Measurements from ENCODE around the gene CMTM6. TPM values are rescaled to one million over a fixed set of nuclear protein-coding genes. Genes with fewer than 3 reads are reported as not detected.
A peak's percentile ranks its signal among the peaks of the same experiment; 100 is the strongest.
"Not testable (repeated sequence)": the region's sequence is repeated elsewhere in the genome, so short reads cannot be mapped to it uniquely, and the experiment has no call there.

The CMTM6 gene
- total RNA-seq, 2 donors from 2014 or later = 55.3 to 73.7 TPM

GRCh38 chr3:32463415-32463814 is 39.2 kb downstream of the CMTM6 start:
- not testable (repeated sequence) for H3K36me3 ChIP-seq; H3K27ac ChIP-seq; H3K9me3 ChIP-seq; H3K9ac ChIP-seq (ENCODE audit: low read depth in 2 of 2, low read length in 2 of 2); H3K27me3 ChIP-seq; DNase-seq; H3K4me1 ChIP-seq; H3K4me3 ChIP-seq
- intact Hi-C loops (cut with DNase I) = loop anchor here (10.0 kb wide), 1 partner anchor 289 kb away; no protein-coding TSS in a partner anchor

DNA sequence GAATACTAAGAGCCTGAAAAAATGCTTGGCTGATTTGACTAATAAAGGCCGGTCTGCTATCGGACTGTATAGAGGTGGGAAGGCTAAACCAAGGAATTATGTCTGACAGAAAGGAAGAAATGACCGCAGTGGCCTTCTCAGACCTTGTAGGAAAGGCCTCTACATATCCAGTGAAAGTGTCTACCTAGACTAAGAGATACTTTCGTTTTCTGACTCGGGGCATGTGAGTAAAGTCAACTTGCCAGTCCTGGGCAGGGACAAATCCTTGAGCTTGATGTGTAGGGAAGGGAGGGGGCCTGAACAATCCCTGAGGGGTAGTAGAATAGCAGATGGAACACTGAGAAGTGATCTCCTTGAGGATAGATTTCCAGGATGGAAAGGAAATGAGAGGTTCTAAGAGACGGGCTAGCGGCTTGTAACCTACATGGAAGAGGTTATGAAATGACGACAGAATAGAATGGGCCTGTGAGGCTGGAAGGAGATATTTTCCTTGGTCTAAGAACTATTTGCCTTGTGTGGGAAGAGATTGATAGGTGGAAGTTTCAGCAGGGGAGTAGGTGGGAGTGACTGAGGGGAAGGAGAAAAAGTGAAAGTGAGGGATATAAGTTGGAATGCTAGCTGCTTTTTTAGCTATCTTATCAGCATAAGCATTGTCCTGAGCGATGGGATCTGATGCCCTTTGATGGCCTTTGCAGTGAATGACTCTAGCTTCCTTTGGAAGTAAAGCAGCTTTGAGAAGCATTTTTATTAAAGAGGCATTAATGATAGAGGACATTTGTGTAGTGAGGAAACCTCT is 40.3 kb downstream of the CMTM6 start:
- not testable (repeated sequence) for H3K4me1 ChIP-seq; H3K9me3 ChIP-seq; H3K27me3 ChIP-seq; DNase-seq; H3K27ac ChIP-seq; H3K9ac ChIP-seq (ENCODE audit: low read depth in 2 of 2, low read length in 2 of 2); H3K4me3 ChIP-seq; H3K36me3 ChIP-seq
- intact Hi-C loops (cut with DNase I) = loop anchor here (10.0 kb wide), 1 partner anchor 288 kb away; no protein-coding TSS in a partner anchor

DNA sequence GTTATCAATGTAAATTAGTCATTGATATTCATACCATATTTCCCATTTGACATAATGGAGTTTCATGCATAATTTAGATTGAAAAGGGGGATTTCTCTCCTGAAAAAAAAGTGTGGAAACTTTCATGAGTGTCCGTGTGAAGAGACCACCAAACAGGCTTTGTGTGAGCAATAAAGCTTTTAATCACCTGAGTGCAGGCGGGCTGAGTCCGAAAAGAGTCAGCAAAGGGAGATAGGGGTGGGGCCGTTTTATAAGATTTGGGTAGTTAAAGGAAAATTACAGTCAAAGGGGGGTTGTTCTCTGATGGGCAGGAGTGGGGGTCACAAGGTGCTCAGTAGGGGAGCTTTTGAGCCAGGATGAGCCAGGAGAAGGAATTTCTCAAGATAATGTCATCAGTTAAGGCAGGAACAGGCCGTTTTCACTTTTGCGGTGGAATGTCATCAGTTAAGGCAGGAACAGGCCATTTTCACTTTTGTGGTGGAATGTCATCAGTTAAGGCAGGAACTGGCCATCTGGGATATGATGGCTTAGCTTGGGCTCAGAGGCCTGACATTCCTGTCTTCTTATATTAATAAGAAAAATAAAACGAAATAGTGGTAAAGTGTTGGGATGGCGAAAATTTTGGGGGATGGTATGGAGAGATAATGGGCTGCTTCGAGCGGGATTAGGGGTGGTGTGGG is 41.7 kb downstream of the CMTM6 start:
- peak overlapping the region; percentile 27 for H3K27ac ChIP-seq
- not testable (repeated sequence) for H3K36me3 ChIP-seq; H3K27me3 ChIP-seq; DNase-seq; H3K4me1 ChIP-seq; H3K9me3 ChIP-seq; H3K4me3 ChIP-seq; H3K9ac ChIP-seq (ENCODE audit: low read depth in 2 of 2, low read length in 2 of 2)
- intact Hi-C loops (cut with DNase I) = loop anchor here (10.0 kb wide), 1 partner anchor 286 kb away; no protein-coding TSS in a partner anchor

DNA sequence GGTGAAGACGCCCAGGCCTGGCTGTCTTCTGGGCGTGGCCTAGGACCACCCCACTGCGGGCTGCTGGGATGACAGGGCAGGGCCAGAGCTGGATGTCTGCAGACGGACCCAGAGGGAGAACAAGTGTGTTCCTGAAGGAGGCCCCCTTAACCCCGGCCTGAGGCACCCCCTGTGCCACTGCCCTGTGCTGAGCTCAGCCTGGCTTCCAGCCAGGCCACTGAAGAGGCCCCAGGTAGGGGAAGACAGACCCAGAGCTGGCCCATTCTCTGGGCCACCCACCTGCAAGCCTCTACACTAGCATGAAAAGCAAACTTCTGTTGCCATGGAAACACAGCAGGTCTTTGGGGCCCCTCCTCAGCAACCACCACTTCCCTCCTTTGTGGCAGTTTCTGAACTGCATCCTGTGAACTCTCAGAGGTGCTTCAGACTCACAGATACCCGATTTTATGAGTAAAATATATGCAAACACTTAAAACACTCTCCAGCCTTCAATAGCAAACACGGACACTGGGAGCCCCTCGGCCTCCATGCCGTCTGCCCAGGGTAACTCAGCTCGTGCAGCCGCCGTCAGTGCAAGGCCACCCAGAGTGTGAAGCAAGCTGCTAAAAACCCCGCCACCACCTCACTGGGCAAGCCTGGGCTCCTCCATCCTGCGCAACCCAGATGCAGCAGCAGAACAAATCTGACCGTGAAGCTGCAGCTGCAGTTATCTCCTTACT is 42.5 kb downstream of the CMTM6 start:
- no peak overlapping the region for H3K4me3 ChIP-seq
- no peaks in the 10 kb centered on the region for H3K9me3 ChIP-seq
- TF ChIP-seq CTCF (IDR thresholded peaks at IDR 0.05) = no peak
- no peaks in the 10 kb centered on the region for H3K27me3 ChIP-seq
- H3K9ac ChIP-seq (ENCODE audit: low read depth in 2 of 2, low read length in 2 of 2) = no peak overlapping the region
- no peaks in the 10 kb centered on the region for H3K4me1 ChIP-seq
- peak overlapping the region; percentile 27 for H3K27ac ChIP-seq
- intact Hi-C loops (cut with DNase I) = loop anchor here (10.0 kb wide), 1 partner anchor 285 kb away; no protein-coding TSS in a partner anchor
- DNase-seq = no peak
- H3K36me3 ChIP-seq = no peaks in the 10 kb centered on the region

DNA sequence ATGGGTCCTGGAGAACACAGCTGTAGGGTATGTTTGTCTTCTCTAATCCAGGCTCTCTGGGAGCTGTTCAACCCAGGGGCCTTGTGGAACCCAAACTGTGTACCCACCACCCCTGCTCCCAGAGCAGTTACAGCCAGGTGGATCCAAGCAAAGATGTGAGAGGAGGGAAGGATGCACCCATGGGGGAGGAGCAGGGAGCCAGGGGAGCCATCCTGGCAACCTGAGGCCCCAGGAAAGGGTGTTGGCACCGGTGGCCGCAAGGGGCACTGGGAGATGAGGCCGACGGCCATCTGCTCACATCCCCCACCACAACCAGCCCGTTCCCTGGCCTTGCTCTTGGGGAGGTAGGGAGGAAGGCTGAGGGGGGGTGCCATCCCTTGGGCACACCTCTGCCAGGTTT is 43.2 kb downstream of the CMTM6 start:
- Histone ChIP-seq H3K4me1 (no peaks in the 10 kb centered on the region), H3K4me3 (no peak overlapping the region), H3K36me3 (no peaks in the 10 kb centered on the region), H3K9ac (ENCODE audit: low read depth in 2 of 2, low read length in 2 of 2) (no peak overlapping the region), H3K9me3 (no peaks in the 10 kb centered on the region), H3K27me3 (no peaks in the 10 kb centered on the region), H3K27ac (peak overlapping the region; percentile 27)
- intact Hi-C loops (cut with DNase I) = no loop called here
- no peak for TF ChIP-seq CTCF (IDR thresholded peaks at IDR 0.05)
- no peak for DNase-seq

DNA sequence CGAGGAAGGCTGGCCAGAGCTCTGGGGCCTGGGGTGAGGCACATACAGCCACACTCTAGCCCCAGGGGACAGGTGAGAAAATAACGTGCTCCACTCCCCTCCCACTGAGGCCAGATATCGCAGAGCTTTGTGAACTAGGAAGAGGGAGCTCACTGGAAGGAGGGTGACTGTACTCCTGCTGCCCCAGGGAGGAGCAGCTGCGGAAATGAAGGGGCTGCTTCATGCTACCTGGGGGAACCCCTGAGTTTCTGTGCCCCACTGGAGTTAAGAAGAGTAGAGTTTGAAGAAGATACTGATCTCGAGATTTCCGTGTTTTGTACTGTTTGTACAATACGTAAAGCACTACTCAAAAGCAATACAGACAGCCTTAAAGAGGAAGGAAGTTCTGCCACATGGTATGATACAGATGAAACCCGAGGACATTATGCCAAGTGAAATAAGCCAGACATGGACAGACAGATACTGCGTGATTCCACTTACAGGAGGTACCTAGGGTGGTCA is 44.6 kb downstream of the CMTM6 start:
- intact Hi-C loops (cut with DNase I) = no loop called here
- peak overlapping the region; percentile 69 for H3K27ac ChIP-seq

More for the DNA sequence above, 44.6 kb downstream of the CMTM6 start:
- no peak for TF ChIP-seq CTCF (IDR thresholded peaks at IDR 0.05)
- H3K4me3 ChIP-seq = no peak overlapping the region
- H3K27me3 ChIP-seq = no peaks in the 10 kb centered on the region
- no peaks in the 10 kb centered on the region for H3K36me3 ChIP-seq
- H3K9me3 ChIP-seq = no peaks in the 10 kb centered on the region
- no peaks in the 10 kb centered on the region for H3K4me1 ChIP-seq
- DNase-seq = no peak
- no peak overlapping the region for H3K9ac ChIP-seq (ENCODE audit: low read depth in 2 of 2, low read length in 2 of 2)

Measured in colonic mucosa (tissue), 4 donors.